GM23338 (cell line): ENCODE results near the gene DMD. TPM values are rescaled to one million over a fixed set of nuclear protein-coding genes. Genes with fewer than 3 reads are reported as not detected.

Source experiments
- ATAC-seq: fragments of 200-7000 bp; cut with Tn5 transposase; 3 replicates; pipeline ENCODE4 v1.9.1; 2020
- DNase-seq: peaks from one replicate; pipeline ENCODE4 v3.0.0-alpha.2; 2015; ENCODE audit warnings: low spot score
- H2AFZ ChIP-seq: fragments of 200-600 bp; sonication (generic); 2 replicates; pipeline ENCODE4 v1.8.0; 2016; ENCODE audit warnings: antibody characterized with exemption, mild to moderate bottlenecking, moderate library complexity
- H3F3A ChIP-seq: fragments of 200-600 bp; sonication (generic); replicated peaks from 2 replicates; pipeline ENCODE4 v1.8.0; 2017; ENCODE audit warnings: antibody characterized with exemption, mixed run types, low read depth
- H3K27ac ChIP-seq: fragments of 200-600 bp; sonication (generic); 2 replicates; pipeline ENCODE4 v1.6.1; 2016; ENCODE audit warnings: low read depth
- H3K27me3 ChIP-seq: fragments of 200-600 bp; sonication (generic); 2 replicates; pipeline ENCODE4 v1.8.0; 2016; ENCODE audit warnings: mild to moderate bottlenecking, mixed run types, moderate library complexity; ENCODE audit not compliant: insufficient read depth
- H3K36me3 ChIP-seq: fragments of 200-600 bp; sonication (generic); 2 replicates; pipeline ENCODE4 v1.8.0; 2016; ENCODE audit warnings: mild to moderate bottlenecking; ENCODE audit not compliant: insufficient read depth
- H3K4me1 ChIP-seq: fragments of 200-600 bp; sonication (generic); 2 replicates; pipeline ENCODE4 v1.8.0; 2016; ENCODE audit warnings: mild to moderate bottlenecking, moderate library complexity; ENCODE audit not compliant: insufficient read depth
- H3K4me2 ChIP-seq: fragments of 200-600 bp; sonication (generic); 2 replicates; pipeline ENCODE4 v1.7.1; 2017; ENCODE audit warnings: mixed run types
- H3K4me3 ChIP-seq: fragments of 200-600 bp; sonication (generic); 2 replicates; pipeline ENCODE4 v1.6.1; 2016; ENCODE audit warnings: mixed run types
- H3K79me2 ChIP-seq: fragments of 200-600 bp; sonication (generic); replicated peaks from 2 replicates; pipeline ENCODE4 v1.8.0; 2017; ENCODE audit warnings: mild to moderate bottlenecking; ENCODE audit not compliant: insufficient read depth
- H3K9me2 ChIP-seq: fragments of 200-600 bp; sonication (generic); 2 replicates; pipeline ENCODE4 v1.8.0; 2017; ENCODE audit not compliant: insufficient read depth
- H4K20me1 ChIP-seq: fragments of 200-600 bp; sonication (generic); replicated peaks from 2 replicates; pipeline ENCODE4 v1.8.0; 2017; ENCODE audit warnings: mild to moderate bottlenecking; ENCODE audit not compliant: insufficient read depth
- H3K27ac Mint-ChIP-seq: 2 replicates; pipeline ENCODE4 v1.8.0; 2020; ENCODE audit warnings: inconsistent platforms, mild to moderate bottlenecking, moderate library complexity, mixed read lengths
- H3K27me3 Mint-ChIP-seq: 3 replicates; pipeline ENCODE4 v1.8.0; 2022; ENCODE audit warnings: low read depth, mild to moderate bottlenecking, moderate library complexity, mixed read lengths, inconsistent platforms; ENCODE audit not compliant: insufficient read depth, poor library complexity
- H3K36me3 Mint-ChIP-seq: 3 replicates; pipeline ENCODE4 v1.8.0; 2021; ENCODE audit warnings: low read depth, mild to moderate bottlenecking, inconsistent platforms, moderate library complexity, mixed read lengths
- H3K4me1 Mint-ChIP-seq: 3 replicates; pipeline ENCODE4 v1.8.0; 2020; ENCODE audit warnings: mild to moderate bottlenecking, inconsistent platforms, mixed read lengths
- H3K4me3 Mint-ChIP-seq: 3 replicates; pipeline ENCODE4 v1.8.0; 2021; ENCODE audit warnings: moderate library complexity, mild to moderate bottlenecking, inconsistent platforms, mixed read lengths
- H3K9me3 Mint-ChIP-seq: 3 replicates; pipeline ENCODE4 v1.8.0; 2020; ENCODE audit warnings: moderate library complexity, mild to moderate bottlenecking, inconsistent platforms, mixed read lengths
- CREB1 ChIP-seq: fragments of 250-450 bp; sonication (Bioruptor Pico); IDR thresholded peaks from 2 replicates; pipeline ENCODE4 v1.5.0; 2020; ENCODE audit warnings: low read depth, mild to moderate bottlenecking, moderate library complexity
- EZH2 ChIP-seq: fragments of 200-600 bp; sonication (generic); IDR thresholded peaks from one replicate; pipeline ENCODE4 v1.8.0; 2017; ENCODE audit warnings: antibody characterized with exemption, mild to moderate bottlenecking, low read depth; ENCODE audit not compliant: unreplicated experiment
- EZH2phosphoT487 ChIP-seq: fragments of 200-600 bp; sonication (generic); IDR thresholded peaks from one replicate; pipeline ENCODE4 v1.8.1; 2018; ENCODE audit warnings: antibody characterized with exemption; ENCODE audit not compliant: unreplicated experiment
- JUNB ChIP-seq: IDR thresholded peaks from one replicate; pipeline ENCODE4 v1.6.1; 2016; ENCODE audit warnings: antibody characterized with exemption; ENCODE audit not compliant: unreplicated experiment
- NANOG ChIP-seq: IDR thresholded peaks from 2 replicates; pipeline ENCODE4 v1.6.1; 2016; ENCODE audit warnings: antibody characterized with exemption, borderline replicate concordance
- POLR2AphosphoS5 ChIP-seq: IDR thresholded peaks from 2 replicates; pipeline ENCODE4 v1.6.1; 2016; ENCODE audit warnings: antibody characterized with exemption, low read depth
- STAT1 ChIP-seq: IDR thresholded peaks from one replicate; pipeline ENCODE4 v1.6.1; 2016; ENCODE audit warnings: antibody characterized with exemption; ENCODE audit not compliant: unreplicated experiment
- ZNF114 ChIP-seq: fragments of 250-450 bp; sonication (Bioruptor Pico); IDR thresholded peaks from 2 replicates; pipeline ENCODE4 v1.5.0; 2020; ENCODE audit warnings: mild to moderate bottlenecking, moderate library complexity
- ZNF331 ChIP-seq: fragments of 250-450 bp; sonication (Bioruptor Pico); IDR thresholded peaks from 2 replicates; pipeline ENCODE4 v1.5.0; 2020; ENCODE audit warnings: low read depth, mild to moderate bottlenecking, moderate library complexity
- polyA plus RNA-seq: library from polyadenylated mRNA; unstranded; fragments of >200 nt; fragmentation: Nextera tagmentation; extraction: Ambion mirVana; gene quantifications from 2 replicates; pipeline ENCODE4 v1.2.1, GENCODE V29; 2016
- total RNA-seq: library from RNA; depleted of rRNA; stranded (reverse); fragments of >200 nt; shearing (Covaris generic); gene quantifications from 2 replicates; pipeline ENCODE4 v1.2.3, GENCODE V29; 2014
- TF ChIP-seq, protein P1 (sequence below): IDR thresholded peaks from one replicate; pipeline ENCODE4 v1.6.1; 2018; ENCODE audit warnings: antibody characterized with exemption; ENCODE audit not compliant: unreplicated experiment
- TF ChIP-seq, protein P2 (sequence below), 2 experiments: fragments of 200-600 bp in 1 of 2; sonication (generic) in 1 of 2; conservative IDR thresholded peaks; 2 replicates each; pipeline versions ENCODE4 v1.5.1 to v1.6.1; 2016 to 2017; ENCODE audit warnings: antibody characterized with exemption in 2 of 2, low read depth in 2 of 2, mild to moderate bottlenecking in 2 of 2, moderate library complexity in 1 of 2
- TF ChIP-seq, protein P3 (sequence below): IDR thresholded peaks from 2 replicates; pipeline ENCODE4 v1.6.1; 2016; ENCODE audit warnings: antibody characterized with exemption

DMD gene
- total and polyA plus RNA-seq, 2 experiments from 2014 or later, result 4.5 to 7.6 TPM

DNA sequence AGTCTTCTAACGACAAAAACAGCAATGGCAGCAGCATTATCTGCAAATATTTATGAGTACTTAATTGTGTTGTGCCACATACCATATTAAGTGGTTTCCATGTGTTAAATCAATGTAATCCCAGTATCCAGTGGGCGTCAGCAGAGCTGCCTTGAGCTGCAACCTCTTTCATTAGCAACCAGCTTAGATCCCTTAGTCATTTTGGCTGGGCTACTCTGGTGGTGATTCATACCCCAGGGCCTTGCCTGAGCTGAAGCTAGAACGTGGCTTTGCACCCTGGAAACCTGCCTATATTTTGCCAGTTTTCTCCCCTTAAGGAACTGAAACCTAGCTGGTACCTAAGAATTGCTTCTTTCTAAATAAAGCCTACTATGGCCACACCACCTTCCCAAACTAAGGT lies 1665.2 kb downstream of the DMD start:
- Histone ChIP-seq H3K4me3 (no peak overlapping the region), H3K27ac (no peak overlapping the region), H3K79me2 (no peaks in the 10 kb centered on the region), H4K20me1 (no peaks in the 10 kb centered on the region), H3K36me3 (no peaks in the 10 kb centered on the region), H3K9me2 (no peaks in the 10 kb centered on the region), H3K27me3 (no peaks in the 10 kb centered on the region), H3K4me1 (no peaks in the 10 kb centered on the region), H3K4me2 (no peak overlapping the region), H2AFZ (no peak overlapping the region), H3F3A (no peaks in the 10 kb centered on the region)
- Mint-ChIP-seq H3K36me3 (no peaks in the 10 kb centered on the region), H3K27ac (no peak overlapping the region), H3K4me1 (peaks cover 18% of the 10 kb centered on the region), H3K9me3 (no peaks in the 10 kb centered on the region), H3K27me3 (no peaks in the 10 kb centered on the region), H3K4me3 (no peak overlapping the region)
- TF ChIP-seq CREB1 (no peak), ZNF331 (CRISPR knock-in tag) (no peak), ZNF114 (CRISPR knock-in tag) (no peak)
- TF ChIP-seq, protein P1, sequence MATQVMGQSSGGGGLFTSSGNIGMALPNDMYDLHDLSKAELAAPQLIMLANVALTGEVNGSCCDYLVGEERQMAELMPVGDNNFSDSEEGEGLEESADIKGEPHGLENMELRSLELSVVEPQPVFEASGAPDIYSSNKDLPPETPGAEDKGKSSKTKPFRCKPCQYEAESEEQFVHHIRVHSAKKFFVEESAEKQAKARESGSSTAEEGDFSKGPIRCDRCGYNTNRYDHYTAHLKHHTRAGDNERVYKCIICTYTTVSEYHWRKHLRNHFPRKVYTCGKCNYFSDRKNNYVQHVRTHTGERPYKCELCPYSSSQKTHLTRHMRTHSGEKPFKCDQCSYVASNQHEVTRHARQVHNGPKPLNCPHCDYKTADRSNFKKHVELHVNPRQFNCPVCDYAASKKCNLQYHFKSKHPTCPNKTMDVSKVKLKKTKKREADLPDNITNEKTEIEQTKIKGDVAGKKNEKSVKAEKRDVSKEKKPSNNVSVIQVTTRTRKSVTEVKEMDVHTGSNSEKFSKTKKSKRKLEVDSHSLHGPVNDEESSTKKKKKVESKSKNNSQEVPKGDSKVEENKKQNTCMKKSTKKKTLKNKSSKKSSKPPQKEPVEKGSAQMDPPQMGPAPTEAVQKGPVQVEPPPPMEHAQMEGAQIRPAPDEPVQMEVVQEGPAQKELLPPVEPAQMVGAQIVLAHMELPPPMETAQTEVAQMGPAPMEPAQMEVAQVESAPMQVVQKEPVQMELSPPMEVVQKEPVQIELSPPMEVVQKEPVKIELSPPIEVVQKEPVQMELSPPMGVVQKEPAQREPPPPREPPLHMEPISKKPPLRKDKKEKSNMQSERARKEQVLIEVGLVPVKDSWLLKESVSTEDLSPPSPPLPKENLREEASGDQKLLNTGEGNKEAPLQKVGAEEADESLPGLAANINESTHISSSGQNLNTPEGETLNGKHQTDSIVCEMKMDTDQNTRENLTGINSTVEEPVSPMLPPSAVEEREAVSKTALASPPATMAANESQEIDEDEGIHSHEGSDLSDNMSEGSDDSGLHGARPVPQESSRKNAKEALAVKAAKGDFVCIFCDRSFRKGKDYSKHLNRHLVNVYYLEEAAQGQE, result no peak
- TF ChIP-seq, protein P2, sequence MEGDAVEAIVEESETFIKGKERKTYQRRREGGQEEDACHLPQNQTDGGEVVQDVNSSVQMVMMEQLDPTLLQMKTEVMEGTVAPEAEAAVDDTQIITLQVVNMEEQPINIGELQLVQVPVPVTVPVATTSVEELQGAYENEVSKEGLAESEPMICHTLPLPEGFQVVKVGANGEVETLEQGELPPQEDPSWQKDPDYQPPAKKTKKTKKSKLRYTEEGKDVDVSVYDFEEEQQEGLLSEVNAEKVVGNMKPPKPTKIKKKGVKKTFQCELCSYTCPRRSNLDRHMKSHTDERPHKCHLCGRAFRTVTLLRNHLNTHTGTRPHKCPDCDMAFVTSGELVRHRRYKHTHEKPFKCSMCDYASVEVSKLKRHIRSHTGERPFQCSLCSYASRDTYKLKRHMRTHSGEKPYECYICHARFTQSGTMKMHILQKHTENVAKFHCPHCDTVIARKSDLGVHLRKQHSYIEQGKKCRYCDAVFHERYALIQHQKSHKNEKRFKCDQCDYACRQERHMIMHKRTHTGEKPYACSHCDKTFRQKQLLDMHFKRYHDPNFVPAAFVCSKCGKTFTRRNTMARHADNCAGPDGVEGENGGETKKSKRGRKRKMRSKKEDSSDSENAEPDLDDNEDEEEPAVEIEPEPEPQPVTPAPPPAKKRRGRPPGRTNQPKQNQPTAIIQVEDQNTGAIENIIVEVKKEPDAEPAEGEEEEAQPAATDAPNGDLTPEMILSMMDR (conservative IDR thresholded peaks at IDR 0.05; ENCODE audit: low read depth in 2 of 2), result no peak
- no peak for ATAC-seq
- no peak for DNase-seq

DNA sequence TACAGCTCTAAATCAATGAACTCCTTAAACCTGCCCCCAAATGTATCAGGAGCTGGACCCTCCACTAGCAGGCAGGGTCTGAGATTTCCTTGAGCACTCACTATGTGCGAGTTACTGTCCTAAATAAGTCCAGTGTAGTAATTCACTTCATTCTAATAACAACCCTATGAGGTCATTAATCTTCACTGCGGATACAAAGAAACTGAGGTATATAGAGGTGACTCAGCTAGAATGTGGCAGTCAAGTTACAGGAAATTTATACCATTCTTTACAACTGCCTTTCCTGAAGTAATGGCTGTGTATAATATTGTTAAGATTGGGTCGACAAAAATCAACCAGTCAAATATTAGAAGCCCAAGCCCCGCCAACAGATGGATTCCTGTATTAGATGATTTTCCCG lies 1665.6 kb downstream of the DMD start:
- H3F3A ChIP-seq, result no peaks in the 10 kb centered on the region
- ATAC-seq, result no peak
- Mint-ChIP-seq H3K9me3 (no peaks in the 10 kb centered on the region), H3K27me3 (no peaks in the 10 kb centered on the region), H3K36me3 (no peaks in the 10 kb centered on the region), H3K27ac (no peak overlapping the region), H3K4me1 (peaks cover 18% of the 10 kb centered on the region), H3K4me3 (no peak overlapping the region)
- no peaks in the 10 kb centered on the region for H3K27me3 ChIP-seq
- H2AFZ ChIP-seq, result no peak overlapping the region
- H3K4me2 ChIP-seq, result no peak overlapping the region
- H3K9me2 ChIP-seq, result no peaks in the 10 kb centered on the region
- H4K20me1 ChIP-seq, result no peaks in the 10 kb centered on the region
- DNase-seq, result no peak
- H3K4me3 ChIP-seq, result no peak overlapping the region
- no peaks in the 10 kb centered on the region for H3K36me3 ChIP-seq
- H3K79me2 ChIP-seq, result no peaks in the 10 kb centered on the region
- H3K27ac ChIP-seq, result no peak overlapping the region
- no peaks in the 10 kb centered on the region for H3K4me1 ChIP-seq
- TF ChIP-seq JUNB, result no peak
- no peak for TF ChIP-seq ZNF331 (CRISPR knock-in tag)
- TF ChIP-seq NANOG, result no peak
- no peak for TF ChIP-seq EZH2phosphoT487
- no peak for TF ChIP-seq EZH2
- TF ChIP-seq, protein P1, result no peak
- no peak for TF ChIP-seq ZNF114 (CRISPR knock-in tag)
- TF ChIP-seq, protein P3, sequence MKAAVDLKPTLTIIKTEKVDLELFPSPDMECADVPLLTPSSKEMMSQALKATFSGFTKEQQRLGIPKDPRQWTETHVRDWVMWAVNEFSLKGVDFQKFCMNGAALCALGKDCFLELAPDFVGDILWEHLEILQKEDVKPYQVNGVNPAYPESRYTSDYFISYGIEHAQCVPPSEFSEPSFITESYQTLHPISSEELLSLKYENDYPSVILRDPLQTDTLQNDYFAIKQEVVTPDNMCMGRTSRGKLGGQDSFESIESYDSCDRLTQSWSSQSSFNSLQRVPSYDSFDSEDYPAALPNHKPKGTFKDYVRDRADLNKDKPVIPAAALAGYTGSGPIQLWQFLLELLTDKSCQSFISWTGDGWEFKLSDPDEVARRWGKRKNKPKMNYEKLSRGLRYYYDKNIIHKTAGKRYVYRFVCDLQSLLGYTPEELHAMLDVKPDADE, result no peak
- TF ChIP-seq POLR2AphosphoS5, result no peak
- TF ChIP-seq STAT1, result no peak
